NOMO-1 (cell line): Measurements from ENCODE around the gene SLC25A13.

Source experiments
- DNase-seq, 2 experiments: peaks; one replicate each; lab custom pipeline; 2025; ENCODE audit not compliant: unreplicated experiment in 2 of 2; lab: John Stamatoyannopoulos, UW

Gene SLC25A13

DNA sequence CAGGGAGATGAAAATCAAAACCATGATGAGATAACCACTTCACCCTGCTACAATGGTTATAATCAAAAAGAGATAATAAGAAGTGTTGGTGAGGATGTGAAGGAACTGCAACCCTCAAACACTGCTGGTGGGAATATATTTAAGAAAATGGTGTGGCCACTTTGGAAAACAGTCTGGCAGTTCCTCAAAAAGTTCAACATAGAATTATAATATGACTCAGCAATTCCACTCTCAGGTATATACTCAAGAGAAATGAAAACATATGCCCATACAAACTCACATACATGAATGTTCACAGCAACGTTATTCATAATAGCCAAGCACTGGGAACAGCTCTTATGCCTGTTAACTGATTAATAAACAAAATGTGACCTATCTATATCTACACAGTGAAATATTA, 104.8 kb downstream of the SLC25A13 start:
- DNase-seq = no peak

- no peak for DNase-seq
Observed at GRCh38 chr7:96216373-96216772, 105.5 kb downstream of the SLC25A13 start.

DNA sequence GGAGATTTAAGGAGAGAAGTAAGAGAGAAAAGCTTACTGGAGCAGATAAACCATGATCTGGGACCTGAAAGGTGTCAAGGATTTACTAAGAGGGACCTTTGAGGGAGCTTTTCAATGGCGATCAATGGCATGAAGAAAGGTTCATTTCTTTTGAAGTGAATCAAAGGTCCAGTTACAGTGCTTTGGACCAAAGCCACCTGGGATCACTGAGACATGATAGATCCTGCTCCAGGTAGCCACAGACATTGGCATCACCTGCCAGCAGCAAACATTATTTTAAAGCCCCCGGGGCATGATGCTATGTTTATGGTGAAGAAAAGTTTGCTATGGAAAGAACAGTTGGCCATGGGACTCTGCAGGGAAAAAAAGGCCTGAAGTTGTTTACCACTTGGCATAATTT, 109.4 kb downstream of the SLC25A13 start:
- DNase-seq = no peak

DNA sequence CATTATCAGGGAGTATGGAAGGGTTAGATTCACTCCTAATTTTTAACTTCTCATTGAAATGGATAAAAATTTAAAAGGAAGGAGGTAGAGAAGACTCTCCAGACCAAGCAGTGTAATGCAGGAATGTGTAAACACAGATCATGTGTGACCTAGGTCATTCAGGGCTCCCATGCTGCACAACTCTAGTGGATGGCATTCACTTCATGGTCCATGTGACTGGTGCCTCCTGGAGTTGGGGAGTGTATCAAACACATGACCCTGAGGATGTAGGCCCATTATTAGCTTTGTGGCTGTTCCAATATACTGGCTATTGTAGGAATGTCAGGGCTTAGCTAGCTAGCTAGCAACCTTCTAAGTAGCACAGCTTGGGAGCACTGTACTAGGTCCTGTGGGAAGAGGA, 109.9 kb downstream of the SLC25A13 start:
- no peak for DNase-seq

GRCh38 chr7:96205665-96206064, 116.2 kb downstream of the SLC25A13 start:
- no peak for DNase-seq

- no peak for DNase-seq
Observed at GRCh38 chr7:96204601-96205000, 117.3 kb downstream of the SLC25A13 start.

DNA sequence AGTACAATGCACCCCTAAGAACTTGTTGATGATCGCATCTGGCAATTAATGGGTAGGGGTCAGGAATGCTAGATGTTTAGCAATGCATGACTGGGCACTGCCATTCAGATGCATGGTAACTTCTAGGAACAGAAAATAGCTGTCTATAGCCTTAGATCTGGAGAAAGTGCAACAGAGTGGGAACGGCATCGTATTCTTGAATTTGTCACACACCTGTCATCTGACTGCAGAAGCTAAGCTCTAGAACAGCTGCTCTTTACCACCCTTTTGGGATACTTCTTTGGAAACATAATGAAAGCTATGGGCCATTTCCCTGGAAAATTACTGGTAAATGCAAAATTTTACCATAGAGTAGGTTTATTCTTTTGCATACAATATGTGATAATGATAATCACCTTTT, 118.1 kb downstream of the SLC25A13 start:
- DNase-seq = no peak

- no peak for DNase-seq
Observed at GRCh38 chr7:96202102-96202501, 119.8 kb downstream of the SLC25A13 start.

DNA sequence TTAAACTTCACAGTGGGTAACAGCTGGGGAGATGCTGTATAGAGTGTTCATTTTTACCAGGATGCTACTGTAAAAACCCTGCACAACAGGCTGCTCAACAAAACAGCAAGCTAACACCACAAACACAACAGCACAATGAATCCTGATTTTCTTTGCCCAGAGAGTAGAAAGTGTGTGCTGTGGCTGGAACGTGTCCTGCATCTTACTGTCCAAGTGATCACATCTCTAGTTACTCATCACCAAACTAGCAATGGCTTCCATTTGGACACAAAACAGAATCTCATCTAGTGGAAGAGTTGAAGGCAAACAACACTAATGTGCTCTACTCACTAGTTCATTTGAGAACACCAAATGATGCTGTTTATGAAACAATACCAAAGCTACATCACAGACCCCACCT, 121.2 kb downstream of the SLC25A13 start:
- DNase-seq = no peak

GRCh38 chr7:96199421-96199820, 122.5 kb downstream of the SLC25A13 start:
- no peak for DNase-seq

GRCh38 chr7:96198047-96198636, 123.8 kb downstream of the SLC25A13 start:
- no peak for DNase-seq

DNA sequence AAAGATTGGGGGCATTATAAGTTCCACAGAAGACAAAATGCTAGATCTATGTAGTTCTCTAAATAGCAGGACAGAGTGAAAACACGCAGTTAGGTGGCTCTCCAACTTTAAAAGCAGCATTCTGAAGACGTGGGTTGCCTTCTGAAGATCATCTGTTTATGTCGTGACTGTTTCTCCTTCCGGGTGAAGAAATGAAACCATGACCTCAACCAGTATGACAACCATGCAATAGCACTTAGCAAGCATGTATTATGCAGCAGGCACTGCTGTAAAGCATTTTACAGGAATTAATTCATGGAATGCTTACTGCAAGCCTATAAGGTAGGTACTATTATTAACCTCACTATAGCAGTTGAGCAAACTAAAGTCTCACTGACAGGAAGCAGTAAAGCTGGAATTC, 125.2 kb downstream of the SLC25A13 start:
- no peak for DNase-seq

DNA sequence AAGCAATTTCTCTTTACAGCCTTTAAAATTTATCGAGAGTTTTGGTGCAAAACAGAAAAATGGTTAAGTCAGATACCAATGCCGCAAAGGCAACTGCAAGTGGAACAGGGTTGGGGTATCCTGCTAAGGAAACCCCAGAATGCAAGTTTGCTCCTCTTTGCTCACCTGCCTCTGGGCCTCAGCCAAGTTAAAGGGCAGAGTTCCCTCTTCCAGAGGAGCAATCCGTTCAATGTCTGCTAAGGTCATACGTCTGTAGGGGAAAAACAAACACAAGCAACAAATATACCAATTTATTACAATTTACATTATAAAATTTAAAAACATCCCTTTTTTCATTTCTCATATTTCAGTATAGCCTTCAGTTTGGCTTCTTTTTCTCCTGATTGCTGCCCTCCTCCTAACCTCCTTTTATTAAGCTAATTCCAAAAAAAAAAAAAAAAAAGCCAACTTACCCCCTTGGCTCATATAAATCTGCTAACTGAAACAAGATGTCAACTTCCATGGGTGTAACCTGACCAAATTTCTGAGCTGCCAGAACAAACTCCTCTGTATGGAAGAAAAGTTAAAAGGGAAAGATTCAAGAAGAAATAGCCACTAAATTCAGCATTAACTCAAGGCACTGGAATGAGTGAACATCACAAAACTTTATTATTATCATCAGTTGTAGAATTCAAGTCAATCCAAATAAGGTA, 132.6 kb downstream of the SLC25A13 start:
- no peak for DNase-seq

GRCh38 chr7:96188591-96188991, 133.3 kb downstream of the SLC25A13 start:
- DNase-seq = no peak

- DNase-seq = peak; percentile 66 to 86
Observed at GRCh38 chr7:96188174-96188581, 133.7 kb downstream of the SLC25A13 start.

GRCh38 chr7:96187735-96188134, 134.2 kb downstream of the SLC25A13 start:
- DNase-seq = no peak

DNA sequence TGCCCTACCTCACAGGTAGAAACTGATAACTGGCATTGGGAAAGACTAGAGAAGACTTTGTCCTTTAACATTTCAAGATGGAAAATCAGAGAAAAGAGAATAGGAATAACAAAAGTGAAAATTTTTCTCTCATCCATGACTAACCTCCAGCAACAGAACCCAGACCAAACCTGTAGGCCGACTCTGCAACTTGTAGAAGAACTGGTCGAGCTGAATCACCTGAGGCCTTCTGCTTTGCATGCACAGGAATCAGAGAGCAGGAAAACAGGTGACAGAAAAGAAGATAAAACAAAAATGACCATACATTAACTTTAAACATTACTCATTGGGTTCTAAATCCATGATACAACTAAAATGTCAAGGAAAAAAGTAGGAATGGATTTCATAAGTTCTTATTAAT, 137.1 kb downstream of the SLC25A13 start:
- no peak for DNase-seq

- no peak for DNase-seq
Observed at GRCh38 chr7:96183163-96183670, 138.7 kb downstream of the SLC25A13 start.

DNA sequence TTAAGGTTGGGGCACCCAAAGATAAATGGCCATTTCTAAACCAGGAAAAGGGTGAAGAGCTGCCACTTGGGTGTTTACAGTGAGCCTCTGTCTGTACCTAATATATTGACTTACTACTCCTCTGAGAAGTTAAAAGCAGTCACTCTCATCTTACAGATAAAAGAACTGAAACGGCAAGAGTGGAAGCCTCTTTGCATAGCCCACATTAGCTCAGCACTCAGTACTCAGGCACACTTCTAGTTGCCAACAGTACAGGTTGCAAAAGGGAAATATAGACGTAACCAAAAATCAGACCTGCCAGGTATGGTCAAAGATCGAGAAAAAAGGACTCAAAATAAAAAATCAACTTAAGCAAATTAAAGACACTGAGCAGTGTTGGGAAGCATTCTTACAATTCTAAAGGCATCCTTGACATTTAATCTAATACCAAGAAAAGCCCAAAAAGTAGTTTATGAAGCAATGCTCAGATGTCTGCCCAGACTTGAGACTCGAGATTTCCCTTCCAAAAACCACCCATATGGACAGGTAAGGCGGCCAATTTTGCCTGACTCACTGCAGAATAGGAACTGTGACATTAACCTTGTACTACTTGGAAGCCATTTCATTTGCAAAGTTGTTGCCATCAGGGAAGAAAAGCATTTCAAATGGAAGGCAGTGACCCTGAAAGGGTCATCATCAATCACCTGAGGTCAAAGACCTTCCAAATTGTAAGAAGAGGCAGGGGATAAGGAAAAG, 139.3 kb downstream of the SLC25A13 start:
- no peak for DNase-seq

GRCh38 chr7:96181174-96181573, 140.7 kb downstream of the SLC25A13 start:
- DNase-seq = no peak

DNA sequence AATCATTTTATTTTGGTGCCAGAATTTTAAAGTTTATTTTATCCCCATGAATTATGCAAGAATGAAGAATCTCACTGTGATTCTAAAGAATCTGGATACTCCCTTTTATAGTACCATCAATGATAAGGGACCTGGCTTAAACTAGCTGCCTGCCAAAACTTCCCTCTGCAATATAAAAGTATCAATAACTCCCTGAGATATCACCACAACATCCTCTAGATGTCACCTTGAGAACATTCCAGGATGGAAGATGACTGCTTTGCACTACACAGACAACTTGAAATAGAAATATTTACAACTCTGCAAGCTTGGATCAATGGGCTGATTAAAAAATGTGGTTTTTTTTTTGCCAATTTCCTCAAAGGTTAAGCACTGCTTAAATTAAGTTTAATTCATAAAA, 142.1 kb downstream of the SLC25A13 start:
- DNase-seq = no peak

- DNase-seq = no peak
Observed at GRCh38 chr7:96179341-96179740, 142.6 kb downstream of the SLC25A13 start.
